ENCODE data around the gene ZNF607. TPM values are rescaled to one million over a fixed set of nuclear protein-coding genes. Genes with fewer than 3 reads are reported as not detected.

ZNF607 gene
- total and polyA plus RNA-seq, 10 of the 15 experiments (the other 5 are each of a cell fraction or from before 2014, with no cell fraction given): 0.47 to 5.7 (median 2.2) TPM

DNA sequence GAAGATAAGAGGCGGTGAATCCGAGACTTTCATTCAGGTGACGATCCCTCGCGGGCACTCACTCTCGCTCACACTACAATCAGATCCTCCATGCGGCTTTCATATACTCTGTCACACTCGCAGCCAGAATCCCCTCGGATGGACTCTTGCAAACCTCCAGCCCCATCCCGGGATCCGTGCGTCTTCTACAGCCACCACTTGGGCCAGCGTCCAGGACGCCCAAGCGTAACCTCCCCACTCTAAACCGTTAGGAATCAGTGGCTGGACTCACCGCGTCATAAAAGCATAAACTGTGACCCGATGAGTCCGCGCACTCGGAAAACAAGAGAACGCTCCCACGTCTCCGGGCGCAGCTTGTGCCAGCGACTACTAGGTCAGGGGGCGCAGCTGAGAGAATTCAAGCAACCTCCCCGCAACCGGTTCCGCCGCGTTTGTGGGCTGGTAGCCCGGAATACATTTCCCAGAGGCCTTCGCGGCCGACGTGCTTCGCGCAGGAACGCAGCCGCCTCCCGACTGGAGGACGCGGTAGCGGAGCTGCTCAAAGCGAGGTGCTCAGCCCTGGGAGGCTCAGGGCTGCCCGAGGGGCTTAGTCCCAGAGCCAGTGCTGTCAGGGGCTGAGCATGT lies 27.6 kb downstream of the ZNF607 start (continued):
- TF ChIP-seq JUND (IDR thresholded peaks at IDR 0.05; ENCODE audit: low read depth, low read length): no peak
- TF ChIP-seq NFYA (IDR thresholded peaks at IDR 0.05; ENCODE audit: borderline replicate concordance, low read depth, low read length): no peak
- TF ChIP-seq NRF1 (conservative IDR thresholded peaks at IDR 0.05; ENCODE audit: low read depth, low read length): no peak
- no peak for TF ChIP-seq BHLHE40 (IDR thresholded peaks at IDR 0.05; ENCODE audit: borderline replicate concordance in 1 of 2, low read depth in 2 of 2, low read length in 1 of 2)
- no peak for TF ChIP-seq SP1 (IDR thresholded peaks at IDR 0.05; ENCODE audit: low read depth, low read length)
- no peak for TF ChIP-seq BMI1 (IDR thresholded peaks at IDR 0.05; ENCODE audit: borderline replicate concordance)
- no peak for TF ChIP-seq BCL11A (IDR thresholded peaks at IDR 0.05; ENCODE audit: low read depth, low read length)
- no peak for TF ChIP-seq JUNB (IDR thresholded peaks at IDR 0.05)

DNA sequence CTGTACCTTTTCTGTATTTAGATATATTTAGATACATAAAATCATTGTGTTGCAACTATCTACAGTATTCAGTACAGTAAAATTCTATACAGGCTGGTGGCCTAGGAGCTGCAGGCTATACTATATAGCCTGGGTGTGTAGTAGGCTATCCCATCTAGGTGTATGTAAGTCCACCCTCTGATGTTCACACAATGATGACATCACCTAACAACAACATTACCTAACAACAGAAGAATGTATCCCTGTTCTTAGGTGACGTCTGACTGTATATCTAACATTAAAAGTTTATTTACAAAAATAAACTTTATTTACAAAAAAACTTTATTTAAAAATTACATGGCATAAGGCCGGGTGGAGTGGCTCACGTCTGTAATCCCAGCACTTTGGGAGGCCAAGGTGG lies 36.0 kb downstream of the ZNF607 start:
- in situ Hi-C loops (cut with MboI) (no loop called here), intact Hi-C loops (cut with micrococcal nuclease; ENCODE audit: unreplicated experiment) (no loop called here)
- no peak overlapping the region for H3K4me2 ChIP-seq (ENCODE audit: control insufficient read depth, insufficient read depth)
- no TSS peak for BruUV-seq (replicated peaks)
- ChIA-PET POLR2A (interaction anchor here (0.6 kb wide), 1 partner anchor 847 kb away, joined by 4 read pairs; no protein-coding TSS in a partner anchor), RAD21 (ENCODE audit: unreplicated experiment) (no interaction called here), SMC1A (ENCODE audit: uncharacterized antibody, unreplicated experiment) (no interaction called here), CTCF (no interaction called here)
- no peak overlapping the region for H3K27ac ChIP-seq (ENCODE audit: control insufficient read depth, insufficient read depth)
- no peaks in the 10 kb centered on the region for H3K27me3 ChIP-seq (replicated peaks in 1 of 2; ENCODE audit: control insufficient read depth in 2 of 2, insufficient read depth in 2 of 2, low read length in 1 of 2)
- WGBS (ENCODE audit: insufficient coverage, insufficient replicate concordance, low lambda C conversion rate, missing lambda C conversion rate): 56% methylated on average over 3 of the region's 3 CpGs
- no peak overlapping the region for H2AFZ ChIP-seq (ENCODE audit: control insufficient read depth, low read depth, low read length)
- peaks cover 2% of the 10 kb centered on the region; the same call in 2 of the 3 replicates for H3K9me3 ChIP-seq (replicated peaks; ENCODE audit: control insufficient read depth, insufficient read depth, low read length)
- H3K4me1 ChIP-seq (ENCODE audit: control insufficient read depth, insufficient read depth, low read length): no peaks in the 10 kb centered on the region
- no peak overlapping the region for H3K9ac ChIP-seq (ENCODE audit: control insufficient read depth, insufficient read depth, low read length)
- FAIRE-seq (no peak), ATAC-seq (no peak), DNase-seq (ENCODE audit: low read depth, low spot score) (no peak)
- H3K36me3 ChIP-seq (ENCODE audit: control insufficient read depth in 2 of 2, insufficient read depth in 2 of 2, low read length in 1 of 2): no peaks in the 10 kb centered on the region
- H4K20me1 ChIP-seq (ENCODE audit: control insufficient read depth, insufficient read depth): no peaks in the 10 kb centered on the region
- H3K79me2 ChIP-seq (ENCODE audit: control insufficient read depth, insufficient read depth, low read length): no peaks in the 10 kb centered on the region
- no peak overlapping the region for H3K4me3 ChIP-seq
- TF ChIP-seq, protein P1, sequence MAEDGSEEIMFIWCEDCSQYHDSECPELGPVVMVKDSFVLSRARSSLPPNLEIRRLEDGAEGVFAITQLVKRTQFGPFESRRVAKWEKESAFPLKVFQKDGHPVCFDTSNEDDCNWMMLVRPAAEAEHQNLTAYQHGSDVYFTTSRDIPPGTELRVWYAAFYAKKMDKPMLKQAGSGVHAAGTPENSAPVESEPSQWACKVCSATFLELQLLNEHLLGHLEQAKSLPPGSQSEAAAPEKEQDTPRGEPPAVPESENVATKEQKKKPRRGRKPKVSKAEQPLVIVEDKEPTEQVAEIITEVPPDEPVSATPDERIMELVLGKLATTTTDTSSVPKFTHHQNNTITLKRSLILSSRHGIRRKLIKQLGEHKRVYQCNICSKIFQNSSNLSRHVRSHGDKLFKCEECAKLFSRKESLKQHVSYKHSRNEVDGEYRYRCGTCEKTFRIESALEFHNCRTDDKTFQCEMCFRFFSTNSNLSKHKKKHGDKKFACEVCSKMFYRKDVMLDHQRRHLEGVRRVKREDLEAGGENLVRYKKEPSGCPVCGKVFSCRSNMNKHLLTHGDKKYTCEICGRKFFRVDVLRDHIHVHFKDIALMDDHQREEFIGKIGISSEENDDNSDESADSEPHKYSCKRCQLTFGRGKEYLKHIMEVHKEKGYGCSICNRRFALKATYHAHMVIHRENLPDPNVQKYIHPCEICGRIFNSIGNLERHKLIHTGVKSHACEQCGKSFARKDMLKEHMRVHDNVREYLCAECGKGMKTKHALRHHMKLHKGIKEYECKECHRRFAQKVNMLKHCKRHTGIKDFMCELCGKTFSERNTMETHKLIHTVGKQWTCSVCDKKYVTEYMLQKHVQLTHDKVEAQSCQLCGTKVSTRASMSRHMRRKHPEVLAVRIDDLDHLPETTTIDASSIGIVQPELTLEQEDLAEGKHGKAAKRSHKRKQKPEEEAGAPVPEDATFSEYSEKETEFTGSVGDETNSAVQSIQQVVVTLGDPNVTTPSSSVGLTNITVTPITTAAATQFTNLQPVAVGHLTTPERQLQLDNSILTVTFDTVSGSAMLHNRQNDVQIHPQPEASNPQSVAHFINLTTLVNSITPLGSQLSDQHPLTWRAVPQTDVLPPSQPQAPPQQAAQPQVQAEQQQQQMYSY (CRISPR knock-in tag; IDR thresholded peaks at IDR 0.05): no peak
- TF ChIP-seq, protein P2, sequence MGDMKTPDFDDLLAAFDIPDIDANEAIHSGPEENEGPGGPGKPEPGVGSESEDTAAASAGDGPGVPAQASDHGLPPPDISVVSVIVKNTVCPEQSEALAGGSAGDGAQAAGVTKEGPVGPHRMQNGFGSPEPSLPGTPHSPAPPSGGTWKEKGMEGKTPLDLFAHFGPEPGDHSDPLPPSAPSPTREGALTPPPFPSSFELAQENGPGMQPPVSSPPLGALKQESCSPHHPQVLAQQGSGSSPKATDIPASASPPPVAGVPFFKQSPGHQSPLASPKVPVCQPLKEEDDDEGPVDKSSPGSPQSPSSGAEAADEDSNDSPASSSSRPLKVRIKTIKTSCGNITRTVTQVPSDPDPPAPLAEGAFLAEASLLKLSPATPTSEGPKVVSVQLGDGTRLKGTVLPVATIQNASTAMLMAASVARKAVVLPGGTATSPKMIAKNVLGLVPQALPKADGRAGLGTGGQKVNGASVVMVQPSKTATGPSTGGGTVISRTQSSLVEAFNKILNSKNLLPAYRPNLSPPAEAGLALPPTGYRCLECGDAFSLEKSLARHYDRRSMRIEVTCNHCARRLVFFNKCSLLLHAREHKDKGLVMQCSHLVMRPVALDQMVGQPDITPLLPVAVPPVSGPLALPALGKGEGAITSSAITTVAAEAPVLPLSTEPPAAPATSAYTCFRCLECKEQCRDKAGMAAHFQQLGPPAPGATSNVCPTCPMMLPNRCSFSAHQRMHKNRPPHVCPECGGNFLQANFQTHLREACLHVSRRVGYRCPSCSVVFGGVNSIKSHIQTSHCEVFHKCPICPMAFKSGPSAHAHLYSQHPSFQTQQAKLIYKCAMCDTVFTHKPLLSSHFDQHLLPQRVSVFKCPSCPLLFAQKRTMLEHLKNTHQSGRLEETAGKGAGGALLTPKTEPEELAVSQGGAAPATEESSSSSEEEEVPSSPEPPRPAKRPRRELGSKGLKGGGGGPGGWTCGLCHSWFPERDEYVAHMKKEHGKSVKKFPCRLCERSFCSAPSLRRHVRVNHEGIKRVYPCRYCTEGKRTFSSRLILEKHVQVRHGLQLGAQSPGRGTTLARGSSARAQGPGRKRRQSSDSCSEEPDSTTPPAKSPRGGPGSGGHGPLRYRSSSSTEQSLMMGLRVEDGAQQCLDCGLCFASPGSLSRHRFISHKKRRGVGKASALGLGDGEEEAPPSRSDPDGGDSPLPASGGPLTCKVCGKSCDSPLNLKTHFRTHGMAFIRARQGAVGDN (IDR thresholded peaks at IDR 0.05): no peak
- TF ChIP-seq HDAC6 (IDR thresholded peaks at IDR 0.05; ENCODE audit: unreplicated experiment) (no peak), RFX5 (IDR thresholded peaks at IDR 0.05; ENCODE audit: low read depth, low read length) (no peak), NFIC (IDR thresholded peaks at IDR 0.05; ENCODE audit: low read depth, low read length) (no peak), SREBF1 (IDR thresholded peaks at IDR 0.05; ENCODE audit: low read length) (no peak), SMAD1 (IDR thresholded peaks at IDR 0.05; ENCODE audit: low read depth, partially characterized antibody) (no peak)
